Retinal pigment epithelial cell (primary cell): ENCODE results near the gene TRIM42.

Source experiments
- DNase-seq: peaks from one replicate; pipeline ENCODE4 v3.0.0-alpha.2; 2010; ENCODE audit warnings: low read depth
- H3K4me3 ChIP-seq: 2 replicates; pipeline ENCODE4 v1.5.1; 2011; ENCODE audit warnings: mild to moderate bottlenecking, low read length, control low read depth, moderate library complexity
- TF ChIP-seq, protein P1 (sequence below): conservative IDR thresholded peaks from 2 replicates; pipeline ENCODE4 v1.5.1; 2011; ENCODE audit warnings: low read depth, low read length, control low read depth, inconsistent platforms

Gene TRIM42

DNA sequence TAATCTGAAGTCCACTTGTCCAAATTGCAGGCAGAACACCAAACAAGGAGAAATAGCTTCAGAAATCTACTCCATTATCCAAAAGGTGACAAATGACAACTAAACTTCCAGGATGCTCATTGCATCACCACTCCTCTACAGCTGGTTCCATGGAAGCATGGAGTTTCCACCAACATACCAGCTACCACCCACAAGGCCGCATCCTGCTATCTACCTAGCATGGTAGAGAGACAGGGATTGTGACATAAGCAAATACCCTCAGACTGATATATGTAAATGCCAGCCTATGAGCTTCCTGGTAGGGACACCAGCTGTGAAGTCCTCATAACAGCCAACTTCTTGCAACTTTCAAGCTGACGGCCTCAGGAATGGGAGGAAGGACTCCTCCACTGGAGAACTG, at the start of gene TRIM42:
Gene TRIM42 (plus strand): TSS at position 301 of the 400 bp plus-strand sequence. CDS start 166 bp downstream, outside the sequence.
- TF ChIP-seq, protein P1, sequence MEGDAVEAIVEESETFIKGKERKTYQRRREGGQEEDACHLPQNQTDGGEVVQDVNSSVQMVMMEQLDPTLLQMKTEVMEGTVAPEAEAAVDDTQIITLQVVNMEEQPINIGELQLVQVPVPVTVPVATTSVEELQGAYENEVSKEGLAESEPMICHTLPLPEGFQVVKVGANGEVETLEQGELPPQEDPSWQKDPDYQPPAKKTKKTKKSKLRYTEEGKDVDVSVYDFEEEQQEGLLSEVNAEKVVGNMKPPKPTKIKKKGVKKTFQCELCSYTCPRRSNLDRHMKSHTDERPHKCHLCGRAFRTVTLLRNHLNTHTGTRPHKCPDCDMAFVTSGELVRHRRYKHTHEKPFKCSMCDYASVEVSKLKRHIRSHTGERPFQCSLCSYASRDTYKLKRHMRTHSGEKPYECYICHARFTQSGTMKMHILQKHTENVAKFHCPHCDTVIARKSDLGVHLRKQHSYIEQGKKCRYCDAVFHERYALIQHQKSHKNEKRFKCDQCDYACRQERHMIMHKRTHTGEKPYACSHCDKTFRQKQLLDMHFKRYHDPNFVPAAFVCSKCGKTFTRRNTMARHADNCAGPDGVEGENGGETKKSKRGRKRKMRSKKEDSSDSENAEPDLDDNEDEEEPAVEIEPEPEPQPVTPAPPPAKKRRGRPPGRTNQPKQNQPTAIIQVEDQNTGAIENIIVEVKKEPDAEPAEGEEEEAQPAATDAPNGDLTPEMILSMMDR = no peak
- H3K4me3 ChIP-seq = no peak within 1 kb of the TSS
- DNase-seq = no peak

DNA sequence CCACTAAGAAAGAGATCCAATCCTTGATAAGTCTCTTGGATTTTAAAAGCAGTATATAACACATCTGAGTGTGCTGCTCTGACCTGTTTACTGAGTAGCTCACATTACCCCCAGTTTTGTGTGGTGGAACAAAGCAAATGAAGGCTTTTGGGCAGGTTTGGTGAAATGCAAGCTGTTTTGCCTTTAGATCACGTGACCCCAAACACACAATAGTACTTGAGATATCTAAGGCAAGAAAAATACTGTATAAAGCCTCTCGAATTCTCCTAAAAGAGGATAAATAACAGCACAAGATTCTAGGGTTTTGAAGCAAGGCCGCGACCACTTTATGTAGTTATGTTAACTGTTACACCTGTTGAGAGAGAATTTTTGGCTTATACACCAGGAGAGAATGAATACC, 49.3 kb upstream of the TRIM42 start:
- TF ChIP-seq, protein P1 = no peak
- no peak for DNase-seq
- no peak overlapping the region for H3K4me3 ChIP-seq

DNA sequence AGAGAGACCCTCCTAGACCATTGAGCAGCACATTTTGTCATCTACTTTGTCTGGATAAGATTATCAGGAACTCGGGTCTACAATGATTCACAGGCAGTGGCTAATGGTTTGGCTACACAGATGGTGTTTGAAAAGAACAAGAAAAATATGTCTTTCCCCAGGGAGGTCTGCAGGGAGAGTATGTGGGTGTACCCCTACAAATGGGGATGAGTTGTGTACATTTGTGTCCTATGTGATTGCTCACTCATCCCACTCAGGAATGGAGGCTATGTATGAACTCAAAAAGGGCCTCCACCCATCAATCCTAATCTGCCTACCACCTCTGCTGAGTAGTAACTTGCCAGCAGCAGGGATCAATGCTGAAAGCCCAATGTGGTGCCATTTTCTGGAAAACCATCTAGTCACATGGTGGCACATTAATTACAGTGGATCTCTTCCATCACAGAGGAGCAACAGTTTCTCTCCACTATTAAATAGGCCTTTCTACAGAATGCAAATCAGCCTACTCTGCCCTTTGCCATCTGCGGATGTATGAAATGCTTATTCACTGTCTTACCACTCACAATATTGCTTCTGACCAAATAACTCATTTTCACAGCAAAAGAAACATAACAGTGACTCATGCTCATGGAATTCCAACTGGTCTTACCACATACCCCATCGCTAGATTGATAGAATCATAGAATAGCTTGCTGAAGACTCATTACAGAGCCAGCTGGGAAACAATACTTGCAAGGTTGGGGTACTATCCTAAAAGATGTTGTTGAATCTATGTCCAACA, 48.3 kb upstream of the TRIM42 start:
- TF ChIP-seq, protein P1 = no peak
- DNase-seq = peak; percentile 93
- H3K4me3 ChIP-seq = no peak overlapping the region

DNA sequence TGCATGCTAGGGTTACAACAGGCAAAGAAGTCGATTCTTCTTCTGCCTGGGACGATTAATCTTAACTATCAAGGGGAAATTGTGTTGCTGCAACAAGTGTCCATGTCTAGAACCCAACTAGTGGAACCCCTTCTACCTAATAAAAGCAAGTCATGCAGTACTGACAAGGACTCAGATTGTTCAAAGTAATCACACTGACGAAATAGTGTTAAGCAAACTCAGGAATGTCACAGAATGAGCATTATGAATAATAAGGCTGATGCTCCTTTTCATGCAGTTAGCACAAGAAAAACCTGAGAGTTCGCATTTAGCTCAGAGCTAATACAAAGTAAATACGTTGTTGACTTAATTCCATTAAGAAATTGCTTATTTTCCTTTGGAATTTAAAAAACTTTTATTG, 47.5 kb upstream of the TRIM42 start:
- TF ChIP-seq, protein P1 = no peak
- no peak overlapping the region for H3K4me3 ChIP-seq
- DNase-seq = peak; percentile 25

DNA sequence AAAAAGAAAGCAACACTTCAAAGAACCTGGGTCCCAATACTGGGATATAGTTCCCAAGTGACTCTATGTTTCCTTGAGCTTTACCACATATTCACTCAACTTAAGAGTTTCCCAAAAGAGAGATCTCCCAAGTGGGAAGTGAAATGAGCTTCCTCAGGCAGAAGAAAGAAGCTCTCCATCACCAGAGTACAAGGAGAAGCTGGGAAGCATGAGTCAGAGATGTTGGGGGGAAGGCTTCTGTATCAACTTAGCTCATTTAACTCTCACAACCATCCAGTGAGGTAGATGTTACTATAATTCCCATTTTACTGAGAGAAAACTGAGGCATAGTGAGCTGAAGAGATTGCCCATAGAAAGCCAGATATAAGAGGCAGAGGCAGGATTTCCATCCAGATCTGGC, 47.0 kb upstream of the TRIM42 start:
- DNase-seq = no peak
- H3K4me3 ChIP-seq = no peak overlapping the region
- TF ChIP-seq, protein P1 = no peak

DNA sequence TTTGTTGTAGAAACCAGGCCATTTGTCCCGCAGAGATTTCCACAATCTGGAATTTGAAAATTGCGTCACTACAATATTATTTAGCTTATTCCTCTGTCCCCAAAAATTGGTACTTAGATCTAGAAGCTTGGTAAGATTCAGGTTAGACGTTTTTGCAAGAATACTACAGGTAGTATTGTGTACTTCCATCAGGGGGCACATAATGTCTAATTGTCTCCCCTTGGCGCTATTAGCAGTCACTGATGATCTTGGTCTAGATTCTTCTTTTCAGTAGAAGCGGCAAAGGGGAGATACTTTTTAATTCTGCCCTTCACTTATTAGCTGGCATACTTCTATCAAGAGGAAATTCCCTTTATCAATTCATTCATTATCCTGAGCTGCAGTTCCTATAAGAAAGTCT, 42.6 kb upstream of the TRIM42 start:
- TF ChIP-seq, protein P1 = no peak
- no peak for DNase-seq
- H3K4me3 ChIP-seq = no peak overlapping the region
